Colonic mucosa (tissue), 4 donors: ENCODE data around the gene SLIT1. TPM values are rescaled to one million over a fixed set of nuclear protein-coding genes. Genes with fewer than 3 reads are reported as not detected.

Source experiments
- DNase-seq: peaks from one replicate; pipeline ENCODE4 v3.0.0-alpha.2; 2020
- H3K27ac ChIP-seq: fragments of 200-600 bp; one replicate; pipeline ENCODE4 v1.8.0; 2021
- H3K27me3 ChIP-seq: fragments of 200-600 bp; one replicate; pipeline ENCODE4 v1.8.0; 2021
- H3K36me3 ChIP-seq: fragments of 200-600 bp; one replicate; pipeline ENCODE4 v1.8.0; 2021
- H3K4me1 ChIP-seq: fragments of 200-600 bp; one replicate; pipeline ENCODE4 v1.8.0; 2021; ENCODE audit warnings: mild to moderate bottlenecking
- H3K4me3 ChIP-seq: fragments of 200-600 bp; one replicate; pipeline ENCODE4 v1.8.0; 2021
- H3K9ac ChIP-seq, 2 donors: one replicate each; pipeline ENCODE4 v1.7.0; 2013; ENCODE audit warnings: control low read depth in 2 of 2, low read depth in 2 of 2, low read length in 2 of 2
- H3K9me3 ChIP-seq: fragments of 200-600 bp; one replicate; pipeline ENCODE4 v1.8.0; 2021
- CTCF ChIP-seq: fragments of 200-600 bp; IDR thresholded peaks from one replicate; pipeline ENCODE4 v1.8.0; 2022; ENCODE audit warnings: antibody characterized with exemption, mild to moderate bottlenecking
- intact Hi-C: fragments of 100-400 bp; cut with DNase I; formaldehyde crosslinking; loops from one replicate; pipeline ENCODE4 v1.14.1; 2022
- total RNA-seq, 2 donors: library from RNA; stranded (reverse); fragmentation: NEBNext Ultra II Directional in 1 of 2; extraction: Animal tissue kit (Norgen Biotek cat#: 25700) in 1 of 2; gene quantifications; one replicate each; pipeline ENCODE4 v1.2.1, GENCODE V29; 2021
- donor health status: healthy.
- donor health status: DM: no; HTN: no; CAD: no.
- donor health status: DM: no; HTN: no; CAD: no.

SLIT1 gene
- total RNA-seq, 2 donors from 2014 or later: 0.17 to 0.24 TPM

GRCh38 chr10:97124211-97124610 lies 61.5 kb downstream of the SLIT1 start:
- no peak for DNase-seq
- no peak for TF ChIP-seq CTCF

GRCh38 chr10:97123765-97124164 lies 62.0 kb downstream of the SLIT1 start:
- DNase-seq: no peak
- H3K27ac ChIP-seq: no peak overlapping the region
- no peaks in the 10 kb centered on the region for H3K27me3 ChIP-seq
- TF ChIP-seq CTCF: no peak
- H3K9me3 ChIP-seq: no peaks in the 10 kb centered on the region
- no peaks in the 10 kb centered on the region for H3K4me1 ChIP-seq
- H3K4me3 ChIP-seq: no peak overlapping the region
- intact Hi-C loops: no loop called here
- no peak overlapping the region for H3K9ac ChIP-seq
- H3K36me3 ChIP-seq: no peaks in the 10 kb centered on the region

More at GRCh38 chr10:97124211-97124610, 61.5 kb downstream of the SLIT1 start:
- Histone ChIP-seq H3K27ac (no peak overlapping the region), H3K9ac (no peak overlapping the region), H3K4me1 (no peaks in the 10 kb centered on the region), H3K4me3 (no peak overlapping the region), H3K36me3 (no peaks in the 10 kb centered on the region), H3K9me3 (no peaks in the 10 kb centered on the region), H3K27me3 (no peaks in the 10 kb centered on the region)
- intact Hi-C loops: no loop called here

GRCh38 chr10:97121041-97121440 lies 64.7 kb downstream of the SLIT1 start:
- DNase-seq: no peak
- H3K4me3 ChIP-seq: no peak overlapping the region
- intact Hi-C loops: no loop called here
- TF ChIP-seq CTCF: no peak
- no peaks in the 10 kb centered on the region for H3K9me3 ChIP-seq
- H3K9ac ChIP-seq: no peak overlapping the region
- H3K27ac ChIP-seq: no peak overlapping the region
- no peaks in the 10 kb centered on the region for H3K27me3 ChIP-seq
- H3K36me3 ChIP-seq: no peaks in the 10 kb centered on the region
- no peaks in the 10 kb centered on the region for H3K4me1 ChIP-seq

- no peaks in the 10 kb centered on the region for H3K36me3 ChIP-seq
- no peak overlapping the region for H3K4me3 ChIP-seq
- H3K9me3 ChIP-seq: no peaks in the 10 kb centered on the region
- TF ChIP-seq CTCF: no peak
- intact Hi-C loops: no loop called here
- no peaks in the 10 kb centered on the region for H3K27me3 ChIP-seq
- no peaks in the 10 kb centered on the region for H3K4me1 ChIP-seq
- no peak overlapping the region for H3K9ac ChIP-seq
- no peak for DNase-seq
- H3K27ac ChIP-seq: no peak overlapping the region
Measured at GRCh38 chr10:97120370-97120769, 65.4 kb downstream of the SLIT1 start.

- DNase-seq: no peak
- no peaks in the 10 kb centered on the region for H3K36me3 ChIP-seq
- intact Hi-C loops: loop anchor here (5.0 kb wide), 1 partner anchor 47 kb away; no protein-coding TSS in a partner anchor
- no peak for TF ChIP-seq CTCF
- no peaks in the 10 kb centered on the region for H3K9me3 ChIP-seq
- no peak overlapping the region for H3K27ac ChIP-seq
- no peaks in the 10 kb centered on the region for H3K4me1 ChIP-seq
- no peak overlapping the region for H3K9ac ChIP-seq
- no peaks in the 10 kb centered on the region for H3K27me3 ChIP-seq
- H3K4me3 ChIP-seq: no peak overlapping the region
Measured at GRCh38 chr10:97119058-97119745, 66.6 kb downstream of the SLIT1 start.
